ENCODE measurements around the gene PSMD7. TPM values are rescaled to one million over a fixed set of nuclear protein-coding genes. Genes with fewer than 3 reads are reported as not detected.

PSMD7 gene
- polyA plus RNA-seq (2014; cell fraction: cytosol; rRNA removed): 204 and 273 TPM in 2 replicates
- polyA plus RNA-seq (2014; cell fraction: nucleus; rRNA removed): 142 and 148 TPM in 2 replicates

DNA sequence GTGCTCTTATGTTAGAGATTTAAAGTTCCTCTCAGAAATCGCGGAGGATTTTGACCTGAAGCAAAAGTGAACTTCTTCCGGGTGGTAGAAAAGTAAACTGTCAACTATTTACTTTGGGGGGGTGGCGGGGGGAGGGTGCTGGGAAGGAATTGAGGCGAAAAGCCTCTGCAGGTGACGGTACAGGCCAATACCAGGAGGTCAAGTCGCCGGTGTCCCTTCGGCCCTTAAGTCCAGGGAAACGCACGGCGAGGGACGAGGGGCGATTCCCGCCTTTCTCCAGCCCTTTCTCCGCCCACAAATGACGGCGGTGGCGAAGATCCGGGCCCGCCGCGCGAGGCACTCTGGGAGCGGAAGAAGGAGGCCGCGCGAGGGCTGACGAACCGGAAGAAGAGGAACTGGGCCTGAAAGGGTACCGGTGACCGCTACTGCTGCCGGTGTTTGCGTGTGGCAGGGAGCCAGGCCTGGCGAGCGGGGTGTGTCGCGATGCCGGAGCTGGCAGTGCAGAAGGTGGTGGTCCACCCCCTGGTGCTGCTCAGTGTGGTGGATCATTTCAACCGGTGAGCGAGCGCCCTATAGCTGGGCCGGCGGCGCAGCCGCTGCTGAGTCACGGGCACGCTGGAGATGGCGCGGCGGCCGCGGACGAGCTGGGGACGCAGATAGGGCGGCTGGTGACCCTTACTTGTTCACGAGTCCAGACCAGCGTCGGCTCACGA lies at the start of gene PSMD7:
TSS of gene PSMD7 (plus strand) at position 383 of the 713 bp plus-strand sequence. CDS start at position 484, 101 bp downstream.
- peak; percentile 93 for DNase-seq (ENCODE audit: low spot score)

DNA sequence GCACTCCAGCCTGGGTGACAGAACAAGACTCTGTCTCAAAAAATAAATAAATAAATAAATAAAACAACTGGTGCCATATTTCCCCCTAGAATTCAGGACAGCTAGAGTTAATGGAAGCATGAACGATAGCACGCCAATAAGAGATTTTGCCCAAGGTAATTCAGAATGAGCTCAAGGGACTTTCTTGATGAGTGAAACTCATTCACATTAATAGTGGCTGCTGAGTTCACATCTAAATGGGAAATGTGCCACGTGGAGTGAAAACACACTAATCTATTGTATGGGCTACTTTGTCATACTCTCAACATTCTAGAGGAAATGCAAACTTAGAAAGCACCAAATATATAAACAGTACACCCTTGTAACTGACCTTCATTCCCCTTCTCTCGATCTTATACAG lies 47.4 kb upstream of the PSMD7 start:
- no peak for DNase-seq (ENCODE audit: low spot score)

DNA sequence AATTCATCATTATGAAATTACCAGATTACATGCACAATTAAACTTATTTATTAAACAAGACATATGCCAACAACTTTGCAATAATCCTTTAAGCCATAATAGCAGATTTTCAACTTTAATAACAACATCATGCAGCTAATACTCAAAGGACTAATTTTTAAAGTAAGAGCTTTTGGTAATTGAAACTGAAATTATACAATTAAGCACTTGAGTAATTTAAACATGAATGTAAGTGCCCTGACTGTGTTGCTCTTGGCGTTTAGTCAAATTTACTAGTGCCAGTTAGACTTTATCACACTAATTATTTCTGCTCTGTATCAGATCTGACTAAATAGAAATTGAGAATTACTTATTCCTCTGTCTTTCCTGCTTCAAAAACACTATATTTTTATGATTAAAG lies 46.8 kb upstream of the PSMD7 start:
- no peak for DNase-seq (ENCODE audit: low spot score)

DNA sequence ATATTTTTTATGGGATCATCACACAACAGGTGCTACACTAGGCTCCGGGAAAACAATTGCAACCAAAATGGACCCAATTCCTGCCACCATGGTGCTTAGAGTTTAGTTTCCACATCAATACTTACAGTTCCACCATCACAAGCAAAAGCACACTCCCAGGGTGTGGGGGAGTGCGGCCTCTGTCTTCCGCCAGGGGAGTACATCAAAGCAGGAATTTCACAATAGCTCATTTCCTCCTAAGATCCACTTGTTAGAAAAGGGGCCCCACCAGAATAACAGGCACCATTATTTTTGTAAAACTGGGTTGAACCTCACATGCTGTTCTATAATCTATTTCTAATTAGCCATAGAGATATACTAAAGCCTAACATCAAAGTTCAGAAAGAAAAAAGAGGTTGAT lies 44.3 kb upstream of the PSMD7 start:
- no peak for DNase-seq (ENCODE audit: low spot score)

DNA sequence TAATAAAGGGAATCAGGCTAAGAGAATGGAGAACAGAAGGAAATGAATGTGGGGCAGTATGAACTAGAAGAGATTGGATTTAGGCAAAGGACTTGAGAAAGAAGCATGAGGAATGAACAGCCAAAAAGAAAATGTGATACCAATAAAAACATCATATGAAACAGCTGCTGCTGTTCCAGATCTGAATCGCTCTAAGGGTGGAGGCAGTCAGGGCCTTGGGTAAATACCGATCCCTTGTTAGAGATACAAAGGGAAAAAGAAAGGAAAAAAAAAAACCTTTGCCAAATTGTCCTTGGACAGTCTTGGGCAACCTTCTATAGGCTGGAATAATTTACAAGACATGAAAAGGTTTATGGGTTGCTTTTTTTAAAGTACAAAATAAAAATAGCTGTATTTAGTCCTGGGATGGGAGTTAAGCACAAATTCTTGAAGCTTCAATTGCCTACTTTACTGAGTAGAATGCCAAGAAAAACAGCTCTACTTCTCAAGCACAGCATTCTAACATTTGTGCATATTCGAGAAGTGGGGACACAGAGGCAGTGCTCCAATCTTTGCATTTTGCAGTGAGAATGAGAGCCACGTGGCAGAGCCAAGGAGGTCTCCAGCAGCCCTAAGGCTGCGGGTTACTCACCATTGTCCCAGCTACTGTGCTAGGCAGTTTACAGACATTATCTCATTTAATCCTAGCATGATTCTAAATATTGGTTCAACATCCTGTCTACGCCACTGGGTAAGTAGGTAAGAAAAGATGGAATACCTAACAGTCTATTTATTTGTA lies 43.3 kb upstream of the PSMD7 start:
- DNase-seq (ENCODE audit: low spot score): no peak

DNA sequence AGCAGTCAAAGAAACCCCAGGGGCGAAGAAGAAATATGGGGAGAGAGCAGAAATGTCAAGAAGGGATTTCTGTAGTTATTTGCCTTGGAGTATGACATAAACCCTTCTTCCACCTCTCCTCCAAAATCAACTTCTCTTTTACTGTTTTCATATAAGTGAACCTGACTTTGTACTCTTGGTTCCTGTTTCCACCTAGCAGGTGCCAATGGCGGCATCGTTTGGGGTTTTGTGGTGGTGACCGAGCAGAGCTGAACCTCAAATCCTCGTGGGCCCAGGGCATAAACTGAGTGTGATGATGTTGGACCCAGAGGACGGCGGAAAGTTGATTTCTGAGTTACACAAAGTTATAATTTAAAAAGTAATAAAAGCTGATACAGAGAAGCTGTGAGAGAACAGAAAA lies 39.6 kb upstream of the PSMD7 start:
- DNase-seq (ENCODE audit: low spot score): no peak

DNA sequence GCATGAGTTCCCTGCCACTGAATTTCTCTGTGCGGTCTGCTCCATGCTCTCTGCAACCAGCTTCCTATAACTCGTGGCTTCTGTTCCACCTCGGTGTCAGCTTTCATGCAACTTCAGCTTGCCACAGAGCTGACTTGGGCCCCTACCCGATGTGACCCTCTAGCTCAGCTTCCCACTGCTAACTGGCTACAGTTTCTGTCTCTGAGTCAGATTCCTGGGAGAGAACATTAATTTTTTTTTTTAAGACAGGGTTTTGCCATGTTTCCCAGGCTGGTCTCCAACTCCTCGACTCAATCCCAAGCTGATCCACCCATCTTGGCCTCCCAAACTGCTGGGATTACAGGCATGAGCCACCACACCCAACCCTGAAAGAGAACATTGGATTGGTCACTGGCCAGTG lies 35.5 kb upstream of the PSMD7 start:
- no peak for DNase-seq (ENCODE audit: low spot score)

DNA sequence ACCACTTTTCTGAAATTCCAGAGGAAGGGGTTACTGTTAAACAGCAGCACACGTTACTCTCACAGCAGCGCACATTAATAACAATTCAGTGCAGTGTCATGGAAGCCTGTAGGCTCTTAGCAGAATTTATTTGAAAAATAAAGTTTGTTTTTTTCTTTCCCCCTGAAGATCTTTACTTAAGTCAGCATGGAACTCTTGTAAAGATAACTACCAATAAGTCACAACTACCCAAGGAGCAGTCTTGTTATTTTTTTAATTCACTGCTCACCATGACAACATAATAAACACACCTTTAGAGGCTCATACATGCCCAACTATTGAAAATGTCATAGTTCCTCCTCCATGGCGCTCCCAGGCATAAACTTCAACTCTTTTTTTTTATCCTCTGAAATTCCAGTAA lies 31.8 kb upstream of the PSMD7 start:
- no peak for DNase-seq (ENCODE audit: low spot score)

DNA sequence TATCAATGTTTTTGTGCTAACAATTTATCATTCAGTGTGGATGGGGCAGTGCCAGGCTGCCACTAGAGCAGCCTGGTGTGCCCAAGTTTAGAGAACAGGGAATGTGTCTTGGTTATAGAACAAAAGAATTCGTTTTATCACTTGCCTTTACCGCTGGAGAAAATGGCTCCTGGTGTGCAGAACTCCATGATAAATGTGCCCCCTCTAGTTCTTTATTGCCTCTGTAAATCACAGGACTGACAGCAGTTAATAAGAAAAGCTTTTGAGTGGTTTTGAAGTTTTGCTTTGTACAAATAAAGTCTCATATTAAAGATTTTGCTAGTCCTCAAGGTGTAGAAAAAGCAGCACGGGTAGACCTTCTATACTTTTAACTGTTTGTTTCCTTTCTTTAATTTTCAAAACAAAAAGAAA lies 28.2 kb upstream of the PSMD7 start:
- no peak for DNase-seq (ENCODE audit: low spot score)

DNA sequence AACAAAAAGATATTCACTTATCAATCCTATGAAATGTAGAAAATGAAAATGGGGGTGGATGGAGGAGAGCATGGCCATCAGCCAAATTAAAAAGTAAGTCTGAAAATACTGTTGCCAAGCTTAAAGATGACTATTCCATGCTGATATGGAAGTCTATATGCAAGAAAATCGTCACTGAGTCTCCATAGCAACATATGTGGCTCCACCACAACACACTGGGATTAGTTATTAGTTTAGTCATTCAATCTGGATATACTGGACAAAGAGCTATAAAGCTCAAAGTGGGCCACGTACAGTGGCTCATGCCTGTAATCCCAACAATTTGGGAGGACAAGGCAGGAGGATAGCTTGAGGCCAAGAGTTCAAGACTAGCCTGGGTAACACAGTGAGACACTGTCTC lies 24.7 kb upstream of the PSMD7 start:
- DNase-seq (ENCODE audit: low spot score): no peak

DNA sequence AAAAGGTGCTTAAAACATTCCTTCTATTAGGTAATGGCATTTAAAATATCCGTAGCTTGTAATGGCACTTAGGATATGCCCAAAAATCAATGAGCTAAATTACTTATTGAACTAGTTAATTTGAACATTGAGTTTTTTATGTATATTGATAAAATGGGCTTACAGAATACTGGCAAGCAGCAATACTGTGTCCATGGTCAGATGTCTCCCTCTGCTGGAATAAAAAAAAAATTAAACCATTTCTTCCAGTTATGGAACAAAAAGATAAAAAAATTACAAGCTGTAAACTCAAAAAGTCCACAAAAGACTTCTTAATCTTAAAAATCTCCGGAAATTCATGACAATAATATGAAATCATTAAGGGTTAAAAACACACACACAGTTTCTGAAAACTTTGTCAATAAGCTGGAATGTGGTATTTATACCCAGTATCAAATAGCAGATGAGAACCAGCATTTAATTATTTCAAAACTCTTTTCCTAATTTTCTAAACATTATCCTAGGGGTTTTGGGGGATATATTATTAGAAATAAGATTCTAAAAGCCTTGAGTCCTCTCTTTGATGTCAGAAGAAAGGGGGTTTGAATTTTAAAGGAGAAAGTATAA lies 21.5 kb upstream of the PSMD7 start:
- peak; percentile 41 for DNase-seq (ENCODE audit: low spot score)

DNA sequence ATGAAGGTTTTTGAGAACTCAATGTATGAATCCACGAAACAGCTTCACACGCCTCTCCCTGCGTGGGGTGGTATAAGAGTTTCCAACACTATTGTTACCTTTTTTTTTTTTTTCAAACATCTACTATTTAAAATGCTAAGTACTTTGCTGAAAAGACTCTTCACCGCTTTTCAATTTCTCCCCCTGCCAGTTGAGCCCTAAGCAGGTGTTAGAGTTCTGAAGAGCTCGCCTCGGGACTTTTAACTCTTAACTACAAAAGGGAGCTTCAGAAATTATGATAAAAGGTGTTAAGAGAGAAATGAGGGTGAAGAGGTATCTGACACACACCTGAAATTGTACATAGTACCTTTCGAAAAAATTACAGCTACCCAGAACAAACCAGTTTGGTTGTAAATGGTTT lies 20.9 kb upstream of the PSMD7 start:
- no peak for DNase-seq (ENCODE audit: low spot score)

DNA sequence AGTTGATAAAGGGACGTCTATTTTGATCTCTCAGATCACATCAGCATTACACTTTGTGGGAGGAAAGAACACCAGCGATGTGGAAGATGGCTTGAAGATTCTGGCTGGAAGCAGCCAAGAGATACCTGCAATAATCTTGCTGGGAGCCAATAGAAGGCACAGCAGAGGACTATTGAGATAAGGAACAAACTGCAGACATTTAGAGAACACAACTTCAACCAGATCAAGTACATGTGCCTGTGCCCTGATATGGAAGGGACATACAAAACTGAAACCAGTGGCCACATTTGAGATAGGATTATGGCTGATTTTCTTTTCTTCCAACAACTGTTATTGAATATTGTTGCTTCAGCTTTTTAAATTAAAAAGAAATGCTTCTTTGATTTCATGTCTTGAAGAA lies 18.6 kb upstream of the PSMD7 start:
- no peak for DNase-seq (ENCODE audit: low spot score)

DNA sequence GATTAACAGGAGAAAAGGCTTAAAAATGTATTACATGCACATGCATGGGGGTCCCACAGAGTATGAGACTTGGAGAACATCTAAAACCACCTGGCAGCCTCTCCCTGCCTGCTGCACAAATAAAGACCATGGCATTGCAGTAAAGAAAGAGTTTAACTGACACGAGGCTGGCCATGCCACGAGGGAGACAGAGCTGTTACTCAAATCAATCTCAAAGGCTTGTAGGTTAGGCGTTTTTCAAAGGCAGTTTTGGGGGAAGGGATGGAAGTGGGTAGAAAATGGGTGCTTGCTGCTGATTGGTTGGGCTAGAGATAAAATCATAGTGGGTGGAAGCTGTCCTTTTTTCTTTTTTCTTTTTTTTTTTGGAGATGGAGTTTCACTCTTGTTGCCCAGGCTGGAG lies 17.3 kb upstream of the PSMD7 start:
- no peak for DNase-seq (ENCODE audit: low spot score)

DNA sequence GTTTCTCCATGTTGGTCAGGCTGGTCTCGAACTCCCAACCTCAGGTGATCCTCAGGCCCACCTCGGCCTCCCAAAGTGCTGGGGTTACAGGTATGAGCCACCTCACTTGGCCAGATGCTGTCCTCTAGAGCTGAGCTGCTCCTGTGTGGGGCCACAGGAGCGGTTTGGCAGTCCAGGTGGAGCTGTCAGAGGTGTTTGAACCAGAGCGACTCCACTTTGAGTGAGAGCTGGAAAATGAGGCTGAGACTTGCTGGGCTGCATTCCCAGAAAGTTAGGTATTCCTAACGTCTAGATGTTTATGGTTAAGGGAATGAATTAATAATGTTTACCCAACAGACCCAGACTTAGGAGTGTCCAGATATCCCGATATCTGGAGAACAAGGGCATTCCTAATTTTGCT lies 16.8 kb upstream of the PSMD7 start:
- no peak for DNase-seq (ENCODE audit: low spot score)

DNA sequence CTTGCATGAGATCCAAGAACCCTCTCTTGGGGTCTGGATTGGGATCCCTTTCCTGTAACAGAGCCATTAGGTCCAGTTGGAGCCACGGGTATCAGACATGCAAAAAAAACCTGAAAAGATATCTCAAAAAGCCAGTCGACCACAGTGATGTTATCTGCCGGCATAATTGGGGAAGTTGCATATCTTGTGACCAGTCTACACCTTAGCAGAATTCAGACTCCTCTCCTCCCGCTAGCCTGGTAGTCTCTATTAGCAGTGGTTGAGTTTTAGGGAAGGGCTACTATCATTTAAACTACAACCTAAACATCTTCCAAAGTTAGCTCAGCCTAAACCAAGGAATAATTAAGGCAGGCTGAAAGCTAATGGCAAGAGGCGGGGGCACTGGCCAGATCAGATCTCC lies 16.2 kb upstream of the PSMD7 start:
- DNase-seq (ENCODE audit: low spot score): no peak

DNA sequence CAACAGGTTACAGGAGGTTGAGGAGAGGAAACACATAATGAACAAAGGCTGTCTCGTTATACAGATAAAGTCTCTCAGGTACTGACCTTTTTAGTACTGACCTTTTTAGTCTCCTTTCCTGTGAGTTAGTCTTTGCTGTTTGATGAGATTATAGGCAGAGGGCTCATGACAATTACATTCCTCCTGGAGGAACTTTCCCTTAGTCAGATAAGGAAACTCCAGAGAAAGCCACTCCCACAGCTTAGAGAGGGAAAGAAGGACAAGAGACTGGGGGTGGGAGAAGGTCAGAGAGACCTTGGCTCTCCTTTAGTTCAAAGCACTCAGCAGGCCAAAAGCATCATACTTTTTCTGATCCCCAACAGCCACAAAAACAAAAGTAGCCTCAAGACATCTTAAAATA lies 15.3 kb upstream of the PSMD7 start:
- DNase-seq (ENCODE audit: low spot score): no peak

DNA sequence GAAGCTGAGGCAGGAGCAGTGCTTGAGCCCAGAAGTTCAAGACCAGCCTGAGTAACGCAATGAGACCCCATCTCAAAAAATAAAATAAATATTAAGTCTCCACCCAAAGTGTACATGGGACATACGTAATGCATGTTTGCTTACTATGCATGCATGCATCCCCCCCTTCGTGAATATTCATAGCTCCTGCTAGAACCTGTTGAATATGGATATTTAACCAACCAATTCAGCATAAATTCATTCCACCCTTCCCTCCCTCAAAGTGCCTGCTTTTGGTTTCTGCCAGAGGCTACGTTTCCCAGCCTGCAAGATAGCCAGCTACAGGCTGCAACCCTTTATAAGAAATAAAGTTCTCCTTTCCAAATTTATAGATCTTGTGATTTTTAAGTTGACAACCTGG lies 12.9 kb upstream of the PSMD7 start:
- DNase-seq (ENCODE audit: low spot score): no peak

DNA sequence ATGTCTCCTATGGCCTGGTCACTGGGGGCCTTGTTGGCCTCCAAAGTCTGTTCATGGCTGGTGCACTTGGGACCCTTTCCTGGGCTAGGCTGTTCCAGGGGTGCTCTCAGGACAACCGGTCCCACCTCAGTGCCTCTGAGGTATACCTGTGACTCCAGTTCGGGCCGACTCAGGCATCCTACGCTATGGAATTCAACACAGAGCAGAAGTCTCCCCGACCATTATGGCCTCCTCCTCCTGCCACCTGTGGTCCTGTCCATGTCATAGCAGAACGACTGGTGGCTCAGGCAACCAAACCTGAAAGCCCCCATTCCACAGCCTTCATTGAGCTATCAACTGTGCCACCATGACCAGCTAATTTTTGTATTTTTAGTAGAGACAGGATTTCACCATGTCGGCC lies 8.5 kb upstream of the PSMD7 start:
- no peak for DNase-seq (ENCODE audit: low spot score)

DNA sequence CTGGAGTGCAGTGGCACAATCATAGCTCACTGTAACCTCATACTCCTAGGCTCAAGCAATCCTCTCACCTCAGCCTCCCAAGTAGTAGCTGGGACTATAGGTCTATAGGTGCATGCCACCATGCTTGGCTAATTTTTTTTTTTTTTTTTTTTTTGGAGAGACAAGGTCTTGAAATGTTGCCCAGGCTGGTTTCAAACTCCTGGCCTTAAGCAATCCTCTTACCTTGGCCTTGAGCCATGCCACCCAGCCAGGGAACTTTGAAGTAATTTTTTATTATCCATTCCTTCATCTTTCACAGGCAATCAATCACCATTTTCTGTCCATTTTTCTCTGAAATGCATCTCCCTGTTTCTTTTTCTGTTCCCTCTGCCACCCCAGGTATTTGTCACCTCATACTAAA lies 6.3 kb upstream of the PSMD7 start:
- no peak for DNase-seq (ENCODE audit: low spot score)

DNA sequence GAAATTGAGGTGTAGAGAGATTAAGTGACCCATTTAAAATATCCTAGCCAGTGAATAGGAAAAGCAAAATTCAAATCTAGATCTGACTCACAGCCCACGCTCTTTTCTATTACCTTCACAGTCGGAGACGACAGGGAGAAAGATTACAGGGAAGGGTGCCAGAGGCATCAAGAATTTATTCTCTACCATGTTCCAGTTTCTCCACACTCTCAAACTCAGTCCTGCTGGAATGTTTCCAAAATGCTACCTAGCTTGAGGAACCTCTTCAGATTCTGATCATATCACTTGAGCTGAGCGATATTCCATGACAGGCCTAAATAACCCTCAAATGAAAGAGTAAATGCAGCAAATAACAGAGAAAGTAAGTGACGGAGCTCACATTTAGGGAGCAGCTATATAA lies 5.4 kb upstream of the PSMD7 start:
- no peak for DNase-seq (ENCODE audit: low spot score)

DNA sequence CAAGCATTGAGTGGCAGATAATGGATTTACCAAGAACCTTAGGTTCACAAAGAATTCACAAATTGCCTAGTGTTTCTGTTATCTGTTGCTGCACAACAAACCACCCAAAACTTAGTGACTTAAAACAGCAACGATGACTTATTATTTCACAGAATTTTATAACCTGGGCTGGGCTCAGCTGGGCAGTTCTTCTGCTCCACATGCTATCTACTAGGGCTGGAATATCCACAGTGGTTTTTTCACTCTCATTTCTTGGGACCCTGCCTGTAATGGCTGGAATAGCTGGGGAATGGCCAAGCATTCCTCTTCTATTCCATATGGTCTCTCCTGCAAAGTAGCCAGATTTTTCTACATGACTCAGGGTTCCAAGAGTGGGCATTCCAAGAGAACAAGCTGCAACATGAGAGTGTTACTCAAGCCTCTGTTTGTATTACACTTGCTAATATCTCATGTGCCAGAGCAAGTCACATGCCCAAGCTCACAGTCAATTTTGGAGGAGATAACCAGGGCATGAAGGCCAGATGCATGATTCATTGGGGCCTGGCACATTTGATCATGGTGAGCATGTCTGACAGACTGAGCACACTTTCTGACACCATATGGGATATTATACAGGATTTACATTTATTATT lies 4.9 kb upstream of the PSMD7 start:
- DNase-seq (ENCODE audit: low spot score): no peak
